ENCODE data around the gene GSN. TPM values are rescaled to one million over a fixed set of nuclear protein-coding genes. Genes with fewer than 3 reads are reported as not detected.

The GSN gene
- total RNA-seq, 1 donor from 2014 or later = 1.5 TPM

DNA sequence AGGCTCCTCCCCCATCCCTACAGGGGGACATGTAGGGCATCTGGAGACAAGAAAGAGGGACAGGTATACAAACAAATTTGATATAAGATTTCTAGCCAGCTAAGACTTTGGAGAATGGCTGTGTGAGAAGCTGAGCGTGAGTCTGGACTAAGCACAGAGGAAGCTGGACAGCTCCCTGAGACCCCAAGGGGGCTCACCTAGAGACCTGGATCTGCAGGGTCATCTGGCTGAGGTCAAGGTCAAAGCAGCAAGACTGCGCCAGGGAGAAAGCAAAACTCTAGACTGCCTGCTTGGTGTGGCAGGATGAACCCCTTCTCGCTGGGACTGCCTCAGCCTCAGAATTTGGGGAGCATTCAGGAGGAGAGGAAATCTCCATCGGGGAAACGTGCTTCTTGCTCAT, 8.0 kb upstream of the GSN start:
- no peaks in the 10 kb centered on the region for H3K36me3 Mint-ChIP-seq (ENCODE audit: low read depth)
- no peak overlapping the region for H3K27ac Mint-ChIP-seq
- no peaks in the 10 kb centered on the region for H3K4me1 Mint-ChIP-seq
- no peak for DNase-seq
- no peaks in the 10 kb centered on the region for H3K9me3 Mint-ChIP-seq
- H3K27me3 Mint-ChIP-seq = peaks cover 34% of the 10 kb centered on the region
- no peak overlapping the region for H3K4me3 Mint-ChIP-seq
- intact Hi-C loops (cut with micrococcal nuclease) = no loop called here

- Mint-ChIP-seq H3K4me3 (no peak overlapping the region), H3K4me1 (no peaks in the 10 kb centered on the region), H3K27ac (no peak overlapping the region), H3K27me3 (peaks cover 32% of the 10 kb centered on the region), H3K36me3 (ENCODE audit: low read depth) (no peaks in the 10 kb centered on the region), H3K9me3 (no peaks in the 10 kb centered on the region)
- DNase-seq = no peak
- intact Hi-C loops (cut with micrococcal nuclease) = no loop called here
Measured at GRCh38 chr9:121260457-121261106, 7.4 kb upstream of the GSN start.

DNA sequence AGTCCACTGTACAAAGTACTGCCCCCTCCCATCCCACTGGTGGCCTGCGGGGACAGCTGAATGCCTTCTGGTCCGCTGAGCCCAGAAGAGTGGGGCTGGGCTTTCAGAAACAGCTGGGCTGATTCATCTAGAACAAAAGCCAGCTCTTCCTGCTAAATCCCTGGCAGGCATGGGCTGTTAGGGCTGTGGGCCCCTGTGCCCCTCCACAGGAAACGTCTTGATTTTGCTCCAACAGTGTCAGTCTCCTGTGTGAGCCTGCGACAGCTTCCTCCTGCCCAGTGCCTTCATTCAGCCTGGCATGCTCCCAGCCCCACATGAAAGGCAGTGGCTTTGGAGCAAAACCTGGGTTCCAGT, 6.9 kb upstream of the GSN start:
- H3K27me3 Mint-ChIP-seq = peaks cover 29% of the 10 kb centered on the region
- H3K4me1 Mint-ChIP-seq = no peaks in the 10 kb centered on the region
- no peak for DNase-seq
- H3K4me3 Mint-ChIP-seq = no peak overlapping the region
- H3K9me3 Mint-ChIP-seq = no peaks in the 10 kb centered on the region
- H3K36me3 Mint-ChIP-seq (ENCODE audit: low read depth) = no peaks in the 10 kb centered on the region
- no peak overlapping the region for H3K27ac Mint-ChIP-seq
- intact Hi-C loops (cut with micrococcal nuclease) = no loop called here

DNA sequence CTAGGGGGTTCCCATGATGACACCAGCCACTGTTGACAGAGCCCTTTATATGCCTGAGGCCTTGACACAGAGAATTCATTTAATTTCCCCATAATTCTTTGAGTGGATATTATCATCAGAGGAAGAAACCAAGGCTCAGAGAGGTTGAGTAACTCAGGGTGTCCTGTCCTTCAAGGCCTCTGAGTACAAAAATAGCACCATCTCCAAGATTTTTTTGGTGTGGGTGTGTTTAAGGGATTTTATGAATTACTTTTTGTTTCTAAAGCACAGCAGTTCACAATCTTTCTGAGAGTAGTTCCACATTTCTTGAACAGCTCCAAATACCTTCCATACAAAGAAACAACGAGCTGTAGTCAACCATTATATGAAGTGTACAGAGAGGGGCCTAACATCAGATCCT, 6.2 kb upstream of the GSN start:
- no peak for DNase-seq
- Mint-ChIP-seq H3K27ac (no peak overlapping the region), H3K4me1 (no peaks in the 10 kb centered on the region), H3K9me3 (no peaks in the 10 kb centered on the region), H3K36me3 (ENCODE audit: low read depth) (no peaks in the 10 kb centered on the region), H3K4me3 (no peak overlapping the region), H3K27me3 (peaks cover 26% of the 10 kb centered on the region)
- intact Hi-C loops (cut with micrococcal nuclease) = no loop called here

DNA sequence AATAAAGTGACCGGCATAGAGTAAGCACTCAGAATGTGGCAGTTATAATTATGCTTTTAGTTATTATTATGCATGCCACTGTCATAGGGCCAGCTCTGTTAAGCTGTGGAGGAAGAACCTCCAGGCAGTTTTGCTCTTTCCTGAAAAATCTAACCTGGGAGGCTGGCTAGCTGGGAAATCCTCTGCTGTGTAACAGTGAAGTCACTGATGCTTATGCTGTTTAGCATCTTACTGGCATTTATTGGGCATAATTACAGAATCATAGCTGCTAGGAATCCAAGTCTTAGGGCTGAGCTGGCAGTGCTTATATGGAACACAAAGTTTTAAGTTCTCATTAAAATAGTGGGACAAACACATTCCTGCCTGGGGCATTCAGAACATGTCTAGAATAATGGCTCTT, 5.5 kb upstream of the GSN start:
- no peaks in the 10 kb centered on the region for H3K9me3 Mint-ChIP-seq
- no peak for DNase-seq
- H3K27me3 Mint-ChIP-seq = peaks cover 29% of the 10 kb centered on the region
- intact Hi-C loops (cut with micrococcal nuclease) = no loop called here
- H3K4me3 Mint-ChIP-seq = no peak overlapping the region
- H3K36me3 Mint-ChIP-seq (ENCODE audit: low read depth) = no peaks in the 10 kb centered on the region
- no peaks in the 10 kb centered on the region for H3K4me1 Mint-ChIP-seq
- H3K27ac Mint-ChIP-seq = no peak overlapping the region

DNA sequence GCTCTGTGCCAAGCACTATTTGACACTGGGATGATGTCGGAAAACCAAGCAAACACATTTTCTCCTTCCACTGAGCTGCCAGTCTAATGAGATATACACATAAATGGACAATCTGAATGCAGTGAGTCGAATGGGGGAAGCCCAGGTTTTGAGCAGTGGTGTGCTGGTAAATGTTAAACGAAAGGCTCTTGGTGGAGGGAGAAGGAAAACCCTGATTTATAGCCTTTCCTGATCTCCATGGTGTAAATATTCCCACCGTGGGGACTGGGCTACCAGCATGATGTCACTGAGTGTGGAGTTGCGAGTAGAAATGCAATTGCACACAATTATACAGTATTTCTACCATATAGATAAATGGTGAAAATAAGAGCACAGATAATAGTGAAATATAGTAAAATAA, 5.0 kb upstream of the GSN start:
- DNase-seq = no peak
- Mint-ChIP-seq H3K36me3 (ENCODE audit: low read depth) (no peaks in the 10 kb centered on the region), H3K4me3 (no peak overlapping the region)

DNA sequence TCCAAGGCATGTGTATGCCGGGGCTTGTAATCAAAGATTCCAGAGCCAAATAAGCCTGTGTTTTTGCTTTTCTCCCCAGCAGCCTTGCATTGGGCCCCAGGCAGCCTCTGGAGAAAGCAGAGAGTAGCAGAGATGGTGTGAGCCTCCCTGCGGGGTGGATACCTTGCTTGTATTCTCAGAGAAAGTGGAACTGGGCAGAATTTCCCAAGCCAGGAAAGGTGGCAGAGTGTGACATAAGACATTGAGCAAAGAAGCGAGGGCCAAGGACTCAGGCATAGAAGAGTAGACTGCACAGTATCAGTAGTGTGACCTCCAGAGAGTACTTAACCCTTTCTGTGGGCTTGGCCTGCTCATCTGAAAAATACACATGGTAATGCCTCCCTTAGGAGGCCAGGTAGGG, 1.6 kb upstream of the GSN start:
- DNase-seq = no peak
- H3K4me3 Mint-ChIP-seq = no peak overlapping the region
- intact Hi-C loops (cut with micrococcal nuclease) = no loop called here
- peaks cover 29% of the 10 kb centered on the region for H3K27me3 Mint-ChIP-seq
- H3K27ac Mint-ChIP-seq = no peak overlapping the region
- H3K9me3 Mint-ChIP-seq = no peaks in the 10 kb centered on the region
- H3K4me1 Mint-ChIP-seq = peaks cover 12% of the 10 kb centered on the region
- no peaks in the 10 kb centered on the region for H3K36me3 Mint-ChIP-seq (ENCODE audit: low read depth)

More for the DNA sequence above, 5.0 kb upstream of the GSN start:
- peaks cover 2% of the 10 kb centered on the region for H3K4me1 Mint-ChIP-seq
- intact Hi-C loops (cut with micrococcal nuclease) = no loop called here
- peaks cover 29% of the 10 kb centered on the region for H3K27me3 Mint-ChIP-seq
- H3K27ac Mint-ChIP-seq = no peak overlapping the region
- H3K9me3 Mint-ChIP-seq = no peaks in the 10 kb centered on the region

DNA sequence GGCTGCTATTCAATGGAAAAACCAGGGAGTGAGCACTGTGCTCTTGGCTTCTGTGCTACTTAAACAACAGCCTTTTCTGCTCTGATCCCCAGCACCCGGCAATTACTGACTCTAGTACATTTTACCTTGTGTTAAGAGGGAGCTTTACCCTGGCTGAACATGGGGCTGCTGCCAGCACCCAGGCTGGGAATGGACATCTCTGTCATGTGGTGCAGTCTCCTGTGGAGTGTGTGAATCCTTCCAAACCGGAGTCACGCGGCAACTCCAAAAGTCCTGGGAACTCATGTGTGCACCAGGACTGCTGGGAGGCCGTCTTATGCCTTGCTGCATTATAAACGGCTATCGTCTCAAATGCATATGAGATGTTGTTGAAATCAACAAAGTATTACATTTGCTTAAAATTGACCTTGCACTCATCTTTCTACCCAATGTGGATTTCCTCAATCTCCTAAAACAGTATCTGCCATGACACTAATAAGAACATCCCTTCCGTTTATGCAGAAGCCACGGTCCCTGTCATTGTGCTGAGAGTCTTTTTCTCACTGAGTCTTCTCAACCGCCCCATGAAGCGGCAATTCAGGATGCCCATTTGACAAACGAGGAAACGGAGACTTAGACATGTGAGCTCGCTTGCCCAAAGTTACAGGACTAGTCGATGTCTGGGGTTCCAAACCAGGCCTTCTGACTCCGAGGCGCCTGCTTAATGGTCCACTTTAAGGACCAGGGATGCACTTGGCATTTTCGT, 884 bp upstream of the GSN start:
- no peak for DNase-seq
- Mint-ChIP-seq H3K36me3 (ENCODE audit: low read depth) (no peaks in the 10 kb centered on the region), H3K27me3 (peaks cover 26% of the 10 kb centered on the region), H3K4me3 (peak overlapping the region; percentile 76), H3K4me1 (peaks cover 14% of the 10 kb centered on the region), H3K27ac (no peak overlapping the region), H3K9me3 (no peaks in the 10 kb centered on the region)
- intact Hi-C loops (cut with micrococcal nuclease) = no loop called here

DNA sequence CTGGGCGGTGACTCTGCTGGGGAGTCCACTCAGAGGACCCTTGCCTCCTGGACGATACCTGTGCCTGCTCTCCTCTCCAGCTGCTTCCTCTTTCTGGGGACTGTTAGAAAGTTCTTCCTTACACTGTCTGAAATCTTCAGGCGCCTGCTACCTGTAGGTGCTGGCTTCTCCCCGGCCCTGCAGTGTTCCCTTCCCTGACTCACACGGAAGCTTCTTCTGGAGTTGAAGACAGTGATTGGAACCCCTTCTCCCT, 562 bp downstream of the GSN start:
- Mint-ChIP-seq H3K4me1 (peaks cover 14% of the 10 kb centered on the region), H3K9me3 (no peaks in the 10 kb centered on the region), H3K27ac (no peak overlapping the region), H3K27me3 (peaks cover 26% of the 10 kb centered on the region), H3K4me3 (peak overlapping the region; percentile 78), H3K36me3 (ENCODE audit: low read depth) (no peaks in the 10 kb centered on the region)
- DNase-seq = no peak
- intact Hi-C loops (cut with micrococcal nuclease) = no loop called here

DNA sequence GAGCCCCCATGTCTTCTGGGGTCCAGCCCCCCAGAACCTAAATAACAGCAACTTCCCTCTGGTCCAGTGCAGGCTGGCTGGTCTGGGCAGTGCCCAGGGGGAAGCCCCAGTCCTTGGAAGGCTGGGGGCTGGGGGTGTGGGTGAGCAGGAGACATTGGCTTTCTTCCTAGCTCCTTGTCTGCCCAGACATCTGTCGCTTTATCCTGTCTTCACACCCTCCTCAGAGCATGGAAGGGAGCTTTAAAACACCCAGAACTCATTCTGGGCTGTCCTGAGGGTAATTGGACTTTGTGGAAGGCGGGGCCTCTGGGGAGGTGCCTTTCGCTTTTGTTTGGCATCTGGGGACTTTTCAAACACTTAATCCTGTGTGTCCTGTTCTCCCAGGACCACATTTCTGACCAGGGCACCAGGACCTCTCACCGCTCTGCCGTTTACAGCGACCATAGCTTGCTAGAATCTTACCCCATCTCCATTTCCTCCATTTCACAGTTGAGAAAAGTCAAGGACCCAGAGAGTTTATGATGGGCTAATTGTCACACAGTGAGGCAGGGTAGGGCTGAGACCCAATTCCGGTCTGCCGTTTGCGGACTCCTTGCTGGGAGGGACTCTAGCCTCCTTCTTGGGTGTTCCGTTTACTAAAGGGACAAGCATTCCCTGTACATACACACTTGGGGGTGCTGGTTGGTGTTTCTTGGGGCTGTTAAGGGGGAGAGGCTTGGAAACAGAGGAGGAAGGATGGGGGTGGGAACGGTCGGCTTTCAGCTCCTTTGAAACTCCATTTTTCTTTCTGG, 1.1 kb downstream of the GSN start:
- Mint-ChIP-seq H3K27ac (no peak overlapping the region), H3K9me3 (no peaks in the 10 kb centered on the region), H3K36me3 (ENCODE audit: low read depth) (no peaks in the 10 kb centered on the region), H3K4me3 (peak overlapping the region; percentile 78), H3K27me3 (peaks cover 26% of the 10 kb centered on the region), H3K4me1 (peaks cover 14% of the 10 kb centered on the region)
- DNase-seq = no peak
- intact Hi-C loops (cut with micrococcal nuclease) = no loop called here

GRCh38 chr9:121269642-121270254, 1.8 kb downstream of the GSN start:
- Mint-ChIP-seq H3K4me1 (peaks cover 14% of the 10 kb centered on the region), H3K27me3 (peaks cover 25% of the 10 kb centered on the region), H3K9me3 (no peaks in the 10 kb centered on the region), H3K36me3 (ENCODE audit: low read depth) (no peaks in the 10 kb centered on the region), H3K4me3 (no peak overlapping the region), H3K27ac (no peak overlapping the region)
- intact Hi-C loops (cut with micrococcal nuclease) = no loop called here
- no peak for DNase-seq

DNA sequence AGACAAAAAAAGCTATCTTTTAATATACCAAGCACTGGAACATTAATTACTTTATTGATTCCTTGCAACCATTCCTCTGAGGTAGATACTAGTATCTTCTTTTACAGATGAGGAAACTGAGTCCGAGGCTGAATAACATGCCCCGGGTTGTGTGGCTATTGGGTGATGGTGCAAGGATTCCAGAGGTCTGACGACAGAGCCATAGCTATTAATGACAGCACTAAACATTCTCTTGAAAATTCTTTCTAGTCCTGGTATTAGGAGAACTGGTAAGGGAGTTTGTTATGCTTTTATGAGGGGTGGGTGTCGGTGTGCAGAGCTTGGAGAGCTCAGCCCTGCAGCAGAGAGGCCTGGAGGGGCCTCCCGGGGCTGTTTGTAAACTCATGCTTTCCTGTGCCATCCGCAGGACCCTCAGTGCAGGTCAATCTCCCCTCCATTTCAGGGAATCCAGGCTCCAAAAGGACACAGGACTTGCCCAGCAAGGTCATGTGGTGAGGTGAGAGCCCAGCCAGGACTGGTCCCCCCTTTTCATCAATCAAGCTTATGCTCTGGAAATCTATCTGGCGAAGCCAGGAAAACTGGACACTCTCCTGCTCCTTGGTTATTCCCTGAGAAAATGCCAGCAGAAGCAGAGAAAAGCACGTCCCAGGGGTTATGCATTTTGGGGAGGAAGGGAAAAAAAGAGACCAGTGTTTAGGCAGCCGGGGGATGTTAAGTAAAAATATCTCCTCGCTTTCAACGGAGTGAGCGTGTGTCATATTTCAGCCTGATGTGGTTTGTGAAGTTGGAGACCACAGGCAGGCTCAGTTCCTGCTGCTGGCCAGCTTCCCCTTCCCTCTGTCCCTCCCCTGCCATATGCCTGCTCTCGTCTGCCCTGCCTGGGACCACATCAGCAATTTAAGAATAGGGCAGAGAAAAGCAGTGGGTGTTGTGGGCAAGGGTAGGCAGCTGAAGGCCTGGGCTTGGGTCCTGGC, 3.7 kb downstream of the GSN start:
- H3K27me3 Mint-ChIP-seq = peaks cover 23% of the 10 kb centered on the region
- intact Hi-C loops (cut with micrococcal nuclease) = no loop called here
- DNase-seq = no peak
- H3K4me1 Mint-ChIP-seq = peaks cover 14% of the 10 kb centered on the region
- H3K27ac Mint-ChIP-seq = no peak overlapping the region
- no peaks in the 10 kb centered on the region for H3K9me3 Mint-ChIP-seq
- no peaks in the 10 kb centered on the region for H3K36me3 Mint-ChIP-seq (ENCODE audit: low read depth)
- no peak overlapping the region for H3K4me3 Mint-ChIP-seq

GRCh38 chr9:121272401-121272948, 4.5 kb downstream of the GSN start:
- no peak overlapping the region for H3K27ac Mint-ChIP-seq
- DNase-seq = no peak
- no peaks in the 10 kb centered on the region for H3K36me3 Mint-ChIP-seq (ENCODE audit: low read depth)
- H3K4me1 Mint-ChIP-seq = peaks cover 14% of the 10 kb centered on the region
- intact Hi-C loops (cut with micrococcal nuclease) = no loop called here
- H3K4me3 Mint-ChIP-seq = no peak overlapping the region
- no peaks in the 10 kb centered on the region for H3K9me3 Mint-ChIP-seq
- peaks cover 20% of the 10 kb centered on the region for H3K27me3 Mint-ChIP-seq

Data from activated CD4-positive, alpha-beta T cell treated with anti-CD3 and anti-CD28 coated beads, Interleukin-2, amount 10 ng/mL, durations not matched to agents 24 days and 14 days (primary cell).